Liver (tissue), 9 donors: ENCODE measurements around the gene MCL1. TPM values are rescaled to one million over a fixed set of nuclear protein-coding genes. Genes with fewer than 3 reads are reported as not detected.
"Not testable (repeated sequence)": the region's sequence is repeated elsewhere in the genome, so short reads cannot be mapped to it uniquely, and the experiment has no call there.

Source experiments
- DNase-seq: peaks from one replicate; pipeline ENCODE4 v3.0.0-alpha.2; 2017; ENCODE audit warnings: low spot score
- H3K27ac ChIP-seq, 2 donors: one replicate each; pipeline ENCODE4 v1.7.0; 2013; ENCODE audit warnings: inconsistent platforms in 2 of 2, low read length in 2 of 2, control low read depth in 1 of 2, low read depth in 1 of 2, mild to moderate bottlenecking in 1 of 2
- H3K27me3 ChIP-seq, 4 donors: one replicate each; pipeline versions ENCODE4 v1.6.1 to v1.7.0; 2013; ENCODE audit warnings: low read length in 3 of 4, inconsistent platforms in 1 of 4, mild to moderate bottlenecking in 1 of 4, moderate library complexity in 1 of 4; ENCODE audit not compliant: control insufficient read depth in 4 of 4, insufficient read depth in 4 of 4
- H3K36me3 ChIP-seq, 4 donors: one replicate each; pipeline versions ENCODE4 v1.6.1 to v1.7.0; 2013; ENCODE audit warnings: low read length in 3 of 4, mild to moderate bottlenecking in 3 of 4, low read depth in 1 of 4, moderate library complexity in 1 of 4; ENCODE audit not compliant: control insufficient read depth in 4 of 4, insufficient read depth in 3 of 4
- H3K4me1 ChIP-seq, 4 donors: one replicate each; pipeline versions ENCODE4 v1.6.1 to v1.7.0; 2013; ENCODE audit warnings: low read length in 3 of 4, mild to moderate bottlenecking in 3 of 4, moderate library complexity in 1 of 4; ENCODE audit not compliant: control insufficient read depth in 4 of 4, insufficient read depth in 4 of 4
- H3K4me3 ChIP-seq, 3 donors: one replicate each; pipeline versions ENCODE4 v1.6.1 to v1.7.0; 2013; ENCODE audit warnings: low read length in 3 of 3, control low read depth in 1 of 3, low read depth in 1 of 3, mild to moderate bottlenecking in 1 of 3
- H3K9ac ChIP-seq, 2 donors: one replicate each; pipeline ENCODE4 v1.7.0; 2013; ENCODE audit warnings: low read length in 2 of 2, mild to moderate bottlenecking in 2 of 2, moderate library complexity in 2 of 2, control low read depth in 1 of 2, low read depth in 1 of 2
- H3K9me3 ChIP-seq, 4 donors: one replicate each; pipeline versions ENCODE4 v1.6.1 to v1.7.0; 2013; ENCODE audit warnings: low read length in 3 of 4; ENCODE audit not compliant: control insufficient read depth in 4 of 4
- GABPA ChIP-seq, 2 donors: IDR thresholded peaks in 1 of 2; conservative IDR thresholded peaks in 1 of 2; 2 replicates each; pipeline ENCODE4 v1.6.1; 2016; ENCODE audit warnings: antibody characterized with exemption in 2 of 2, mild to moderate bottlenecking in 1 of 2, moderate library complexity in 1 of 2
- YY1 ChIP-seq: IDR thresholded peaks from 2 replicates; pipeline ENCODE4 v1.6.1; 2016; ENCODE audit warnings: antibody characterized with exemption, mild to moderate bottlenecking
- WGBS: extraction: QIAGEN DNeasy Blood & Tissue Kit; methylation state at CpG from one replicate; pipeline ENCODE4 v1.1.7; 2013; 5-methylcytosine and 5-hydroxymethylcytosine counted together
- polyA plus RNA-seq, 2 donors: library from polyadenylated mRNA; stranded (reverse) in 1 of 2; unstranded in 1 of 2; fragments of 200-250 nt in 1 of 2; fragments of >200 nt in 1 of 2; fragmentation: Nextera tagmentation in 1 of 2; extraction: Ambion mirVana in 1 of 2; gene quantifications; one replicate each; pipeline versions ENCODE4 v1.2.1 to v1.2.3, GENCODE V29; 2013 to 2015
- total RNA-seq, 2 donors: library from RNA; depleted of rRNA; stranded (reverse); fragments of >200 nt; gene quantifications; one replicate each; pipeline ENCODE4 v1.2.3, GENCODE V29; 2014
- TF ChIP-seq, protein P1 (sequence below): IDR thresholded peaks from 2 replicates; pipeline ENCODE4 v1.6.1; 2016; ENCODE audit warnings: antibody characterized with exemption, mild to moderate bottlenecking
- donor health status: healthy.
- donor health status: healthy.
- donor health status: healthy.
- donor health status: healthy.
- donor health status: healthy.

The MCL1 gene
- total and polyA plus RNA-seq, 4 donors = 23.4 to 181 (median 80.0) TPM

- H3K27ac ChIP-seq = peak overlapping the region in 1 of 2 donors; percentile 20
- 98% methylated on average over 14 of the region's 14 CpGs for WGBS
- H3K27me3 ChIP-seq, H3K9me3 ChIP-seq, H3K36me3 ChIP-seq, H3K9ac ChIP-seq, DNase-seq, H3K4me3 ChIP-seq, H3K4me1 ChIP-seq: not testable (repeated sequence)
Measured at GRCh38 chr1:150581962-150582361, 2.6 kb upstream of the MCL1 start.

GRCh38 chr1:150581437-150581836, 2.0 kb upstream of the MCL1 start:
- not testable (repeated sequence) for H3K36me3 ChIP-seq, H3K9me3 ChIP-seq, H3K27me3 ChIP-seq, H3K4me1 ChIP-seq, H3K9ac ChIP-seq, H3K27ac ChIP-seq, H3K4me3 ChIP-seq, DNase-seq
- 98% methylated on average over 7 of the region's 7 CpGs for WGBS

DNA sequence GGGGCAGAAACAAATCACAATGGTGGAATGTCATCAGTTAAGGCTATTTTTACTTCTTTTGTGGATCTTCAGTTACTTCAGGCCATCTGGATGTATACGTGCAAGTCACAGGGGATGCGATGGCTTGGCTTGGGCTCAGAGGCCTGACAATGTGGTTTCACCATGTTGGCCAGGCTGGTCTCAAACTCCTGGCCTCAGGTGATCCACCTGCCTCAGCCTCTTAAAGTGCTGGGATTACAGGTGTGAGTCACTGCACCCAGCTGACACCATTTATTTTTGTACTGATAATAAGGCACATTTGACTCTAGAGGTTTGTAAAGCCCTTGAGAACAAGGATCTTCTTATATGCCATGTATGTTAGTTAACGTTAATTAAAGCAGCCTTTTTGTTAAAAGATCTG, 1.6 kb upstream of the MCL1 start:
- 95% methylated on average over 3 of the region's 3 CpGs for WGBS
- Histone ChIP-seq H3K4me1 (peaks cover 0 to 11% (median 4%) of the 10 kb centered on the region in 4 donors), H3K36me3 (peaks cover 0 to 13% (median 9%) of the 10 kb centered on the region in 4 donors)
- H3K9me3 ChIP-seq, H3K27me3 ChIP-seq, H3K9ac ChIP-seq, H3K27ac ChIP-seq, DNase-seq, H3K4me3 ChIP-seq: not testable (repeated sequence)

DNA sequence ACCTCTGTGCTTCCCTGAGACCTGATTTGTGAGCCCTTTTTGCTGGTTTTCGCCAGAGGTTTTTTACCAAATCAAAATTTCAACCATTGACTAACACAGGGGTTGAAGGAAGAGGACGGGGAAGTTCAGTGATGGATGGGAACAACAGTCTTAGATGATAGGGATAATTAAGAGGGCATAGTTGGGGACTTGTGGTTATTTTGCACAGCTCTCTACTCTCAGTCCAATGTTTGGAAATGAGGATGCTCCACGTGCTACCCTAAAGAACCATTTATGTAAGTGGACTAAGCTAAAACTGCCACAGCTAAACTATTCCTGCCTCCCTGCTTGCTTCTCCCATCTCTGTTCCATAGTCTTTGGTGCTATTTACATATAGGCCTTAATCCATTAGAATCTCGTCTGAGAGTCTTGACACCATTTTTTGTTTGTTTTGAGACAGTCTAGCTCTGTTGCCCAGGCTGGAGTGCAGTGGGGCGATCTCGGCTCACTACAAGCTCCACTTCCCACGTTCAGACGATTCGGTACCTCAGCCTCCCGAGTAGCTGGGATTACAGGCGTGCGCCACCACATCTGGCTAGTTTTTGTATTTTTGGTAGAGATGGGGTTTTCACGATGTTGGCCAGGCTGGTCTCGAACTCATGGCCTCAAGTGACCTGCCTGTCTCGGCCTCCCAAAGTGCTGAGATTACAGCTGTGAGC, 684 bp upstream of the MCL1 start:
- WGBS = 66% methylated on average over 15 of the region's 15 CpGs
- Histone ChIP-seq H3K4me1 (peaks cover 0 to 20% (median 9%) of the 10 kb centered on the region in 4 donors), H3K27me3 (no peaks in the 10 kb centered on the region), H3K27ac (peak overlapping the region; percentile 96 to 97), H3K36me3 (peaks cover 3 to 21% (median 13%) of the 10 kb centered on the region in 4 donors), H3K4me3 (peak overlapping the region; percentile 56 to 84 (median 70)), H3K9ac (peak overlapping the region; percentile 96 to 97), H3K9me3 (no peaks in the 10 kb centered on the region)
- DNase-seq = no peak
- TF ChIP-seq, protein P1, sequence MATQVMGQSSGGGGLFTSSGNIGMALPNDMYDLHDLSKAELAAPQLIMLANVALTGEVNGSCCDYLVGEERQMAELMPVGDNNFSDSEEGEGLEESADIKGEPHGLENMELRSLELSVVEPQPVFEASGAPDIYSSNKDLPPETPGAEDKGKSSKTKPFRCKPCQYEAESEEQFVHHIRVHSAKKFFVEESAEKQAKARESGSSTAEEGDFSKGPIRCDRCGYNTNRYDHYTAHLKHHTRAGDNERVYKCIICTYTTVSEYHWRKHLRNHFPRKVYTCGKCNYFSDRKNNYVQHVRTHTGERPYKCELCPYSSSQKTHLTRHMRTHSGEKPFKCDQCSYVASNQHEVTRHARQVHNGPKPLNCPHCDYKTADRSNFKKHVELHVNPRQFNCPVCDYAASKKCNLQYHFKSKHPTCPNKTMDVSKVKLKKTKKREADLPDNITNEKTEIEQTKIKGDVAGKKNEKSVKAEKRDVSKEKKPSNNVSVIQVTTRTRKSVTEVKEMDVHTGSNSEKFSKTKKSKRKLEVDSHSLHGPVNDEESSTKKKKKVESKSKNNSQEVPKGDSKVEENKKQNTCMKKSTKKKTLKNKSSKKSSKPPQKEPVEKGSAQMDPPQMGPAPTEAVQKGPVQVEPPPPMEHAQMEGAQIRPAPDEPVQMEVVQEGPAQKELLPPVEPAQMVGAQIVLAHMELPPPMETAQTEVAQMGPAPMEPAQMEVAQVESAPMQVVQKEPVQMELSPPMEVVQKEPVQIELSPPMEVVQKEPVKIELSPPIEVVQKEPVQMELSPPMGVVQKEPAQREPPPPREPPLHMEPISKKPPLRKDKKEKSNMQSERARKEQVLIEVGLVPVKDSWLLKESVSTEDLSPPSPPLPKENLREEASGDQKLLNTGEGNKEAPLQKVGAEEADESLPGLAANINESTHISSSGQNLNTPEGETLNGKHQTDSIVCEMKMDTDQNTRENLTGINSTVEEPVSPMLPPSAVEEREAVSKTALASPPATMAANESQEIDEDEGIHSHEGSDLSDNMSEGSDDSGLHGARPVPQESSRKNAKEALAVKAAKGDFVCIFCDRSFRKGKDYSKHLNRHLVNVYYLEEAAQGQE = no peak
- TF ChIP-seq YY1 = no peak
- TF ChIP-seq GABPA (IDR thresholded peaks at IDR 0.05 in 1 of 2, conservative IDR thresholded peaks at IDR 0.05 in 1 of 2) = no peak
